Measurements from ENCODE around the gene ARID3C.
A peak's percentile ranks its signal among the peaks of the same experiment; 100 is the strongest.

Gene ARID3C, protein sequence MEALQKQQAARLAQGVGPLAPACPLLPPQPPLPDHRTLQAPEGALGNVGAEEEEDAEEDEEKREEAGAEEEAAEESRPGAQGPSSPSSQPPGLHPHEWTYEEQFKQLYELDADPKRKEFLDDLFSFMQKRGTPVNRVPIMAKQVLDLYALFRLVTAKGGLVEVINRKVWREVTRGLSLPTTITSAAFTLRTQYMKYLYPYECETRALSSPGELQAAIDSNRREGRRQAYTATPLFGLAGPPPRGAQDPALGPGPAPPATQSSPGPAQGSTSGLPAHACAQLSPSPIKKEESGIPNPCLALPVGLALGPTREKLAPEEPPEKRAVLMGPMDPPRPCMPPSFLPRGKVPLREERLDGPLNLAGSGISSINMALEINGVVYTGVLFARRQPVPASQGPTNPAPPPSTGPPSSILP

DNA sequence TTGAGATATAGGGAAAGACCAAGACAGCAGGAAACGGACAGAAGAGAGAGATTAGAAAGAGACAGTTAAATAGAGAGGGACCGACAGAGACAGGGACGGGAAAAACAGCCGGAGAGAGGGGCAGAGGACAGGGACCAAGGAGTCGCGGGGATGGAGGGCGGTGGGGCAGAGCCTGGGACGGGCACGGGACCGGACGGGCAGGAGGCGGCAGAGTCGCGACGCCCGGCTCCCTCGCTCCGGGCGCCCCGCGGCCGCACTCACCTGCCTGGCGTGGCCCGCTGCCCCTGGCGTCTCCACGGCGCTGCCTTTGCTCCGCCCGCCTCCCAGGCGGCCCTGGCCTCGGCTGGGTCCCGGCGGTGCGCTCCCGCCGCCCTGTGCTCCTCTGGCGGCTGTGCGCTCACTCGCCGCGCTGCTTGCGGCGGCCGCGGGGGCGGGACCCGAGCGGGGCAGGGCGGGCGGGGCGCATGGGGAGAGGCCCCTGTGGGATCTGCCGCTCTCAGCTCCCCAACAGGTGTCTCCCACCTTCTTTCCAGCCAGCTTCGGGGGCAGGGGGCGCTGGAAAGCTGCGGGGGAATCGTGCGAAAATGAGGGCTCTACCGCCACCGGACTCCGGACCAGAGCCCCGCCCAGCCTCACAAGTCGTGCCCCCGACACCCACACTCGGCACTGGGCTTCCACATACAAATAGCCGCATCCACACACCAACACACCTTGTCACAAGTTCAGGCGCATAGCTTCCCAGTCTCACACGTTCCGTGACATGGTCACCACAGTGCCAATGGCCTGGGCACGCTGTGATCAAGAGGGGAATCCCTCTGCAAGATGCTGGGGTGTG is at the start of gene ARID3C:
Gene ARID3C, minus strand, starts transcription at position 411 of the 835 bp plus-strand sequence. CDS start 1,052 bp downstream, outside the sequence.
- no peak for DNase-seq (ENCODE audit: low read depth in 2 of 2)

GRCh38 chr9:34675869-34676268 is 47.0 kb upstream of the ARID3C start:
- DNase-seq (ENCODE audit: low read depth in 2 of 2) = no peak

DNA sequence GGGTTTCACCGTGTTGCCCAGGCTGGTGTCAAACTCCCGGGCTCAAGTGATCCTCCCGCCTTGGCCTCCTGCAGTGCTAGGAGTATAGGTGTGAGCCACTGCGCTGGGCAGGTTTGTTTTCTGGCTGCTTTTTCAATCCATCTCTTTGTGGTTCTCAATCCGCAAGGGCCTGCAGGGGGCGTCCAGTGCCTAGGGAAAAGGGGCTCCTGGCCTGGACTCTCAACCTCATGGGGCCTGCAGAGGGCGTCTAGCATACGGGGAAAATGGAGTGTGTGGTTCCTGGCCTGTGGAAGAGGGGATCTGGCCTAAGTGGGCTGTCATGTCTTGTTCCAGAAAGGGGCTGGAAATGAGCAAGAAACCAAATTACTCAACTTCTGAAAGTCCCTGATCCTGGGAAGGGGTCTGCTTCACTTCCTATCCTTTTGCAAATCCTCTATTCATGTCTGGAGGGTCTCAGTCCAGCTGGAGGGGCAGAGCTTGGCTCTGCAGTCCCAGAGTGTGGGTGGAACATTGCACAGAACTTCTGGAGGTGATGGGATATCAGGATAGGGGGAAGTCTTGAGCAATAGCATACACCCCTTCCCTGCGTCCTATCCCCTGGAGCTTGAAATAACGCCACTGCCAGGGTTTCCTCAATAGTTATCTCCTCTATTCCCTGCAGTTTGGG is 46.3 kb upstream of the ARID3C start:
- DNase-seq (ENCODE audit: low read depth in 2 of 2) = peak; percentile 47 to 55

GRCh38 chr9:34674440-34674839 is 45.6 kb upstream of the ARID3C start:
- no peak for DNase-seq (ENCODE audit: low read depth in 2 of 2)

- no peak for DNase-seq (ENCODE audit: low read depth in 2 of 2)
Measured at GRCh38 chr9:34671307-34671706, 42.4 kb upstream of the ARID3C start.

DNA sequence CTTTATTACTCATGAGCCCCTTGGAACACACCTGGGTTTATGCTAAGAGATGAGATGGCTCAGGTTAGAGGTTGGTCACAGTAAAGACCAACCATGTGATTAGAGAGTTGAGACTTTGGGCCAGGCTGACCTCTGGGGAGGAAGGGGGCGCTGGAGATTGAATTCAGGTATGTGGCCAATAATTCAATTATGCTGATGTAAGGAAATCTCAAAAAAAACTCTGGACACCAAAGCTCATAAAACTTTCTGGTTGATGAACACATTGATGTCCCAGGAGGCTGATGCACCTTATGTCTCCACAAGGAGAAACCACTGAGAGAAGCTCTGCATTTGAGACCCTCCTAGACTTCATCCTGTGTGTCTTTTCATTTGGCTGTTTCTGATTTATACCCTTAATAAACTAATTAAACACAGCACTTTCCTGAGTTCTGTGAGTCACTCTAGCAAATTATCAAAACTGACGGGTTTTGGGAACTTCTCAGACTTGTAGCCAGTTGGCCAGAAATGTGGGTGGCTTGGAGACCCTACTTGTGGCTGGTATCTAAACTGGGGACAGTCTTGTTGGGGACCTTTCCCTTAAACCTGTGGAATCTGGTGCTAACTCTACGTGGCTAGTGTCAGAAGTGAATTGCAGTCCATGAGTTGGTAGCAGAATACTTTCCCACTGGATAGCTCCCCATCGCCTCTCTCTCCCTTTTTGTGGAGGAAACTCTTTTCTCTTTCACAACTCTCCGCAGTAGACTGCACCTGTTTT is 41.1 kb upstream of the ARID3C start:
- DNase-seq (ENCODE audit: low read depth in 2 of 2) = no peak

DNA sequence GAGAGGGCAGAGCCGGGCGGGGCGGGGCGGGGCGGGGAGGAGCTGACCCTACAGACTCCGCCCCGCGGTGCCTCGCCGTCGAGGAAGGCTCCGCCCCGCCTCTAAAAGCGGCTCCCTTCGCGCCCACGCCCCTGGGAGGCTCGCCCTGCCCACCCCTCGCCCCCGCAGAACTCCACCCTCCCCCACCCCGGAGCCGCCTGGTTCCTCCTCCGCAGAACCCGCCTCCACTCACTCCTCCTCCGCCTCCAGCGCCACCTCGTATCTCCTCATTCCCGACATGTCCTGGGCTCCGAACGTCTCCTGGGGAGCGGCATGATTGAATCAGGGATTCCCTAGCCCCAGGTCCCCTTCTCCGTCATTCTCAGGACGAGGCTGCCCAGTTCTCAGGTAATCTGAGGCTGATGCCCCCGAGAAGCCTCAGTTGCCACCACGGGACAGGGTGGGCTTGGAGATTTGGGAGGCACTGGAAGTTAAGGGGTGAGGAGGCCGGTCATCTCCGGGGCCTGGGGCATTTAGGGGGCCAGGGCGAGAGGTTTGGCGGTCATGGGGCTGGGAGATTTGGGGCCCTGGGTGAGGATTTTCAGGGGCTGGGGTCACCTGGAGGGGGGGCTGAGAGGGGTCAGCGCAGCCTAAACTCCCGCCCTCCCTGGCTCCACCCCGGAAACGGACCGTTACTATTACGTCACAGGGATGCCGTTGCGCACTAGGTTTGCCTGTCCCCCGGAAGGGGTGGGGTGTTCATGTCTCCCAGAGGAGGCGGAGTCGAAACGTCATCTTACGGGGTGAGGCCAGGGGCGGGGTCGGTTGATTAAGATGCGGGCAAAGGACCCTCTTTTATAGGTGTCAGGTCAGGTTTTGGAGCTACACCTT is 36.8 kb upstream of the ARID3C start:
- peak; percentile 75 to 80 for DNase-seq (ENCODE audit: low read depth in 2 of 2)

DNA sequence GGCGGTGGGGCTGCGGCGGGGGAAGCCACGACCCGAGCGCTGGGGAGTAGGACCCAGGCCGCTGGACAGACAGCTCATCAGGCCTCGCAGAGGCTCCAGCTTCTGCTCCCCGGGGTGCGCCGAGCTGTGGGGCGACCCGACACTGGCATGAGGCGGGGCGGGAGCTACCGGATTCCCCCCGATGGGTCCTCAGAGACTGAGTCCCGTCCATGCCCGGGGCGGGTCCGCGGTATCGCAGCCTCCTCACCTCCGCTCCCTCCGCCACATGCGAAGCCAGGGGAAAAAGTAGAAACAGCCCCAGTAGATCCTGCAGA is 36.2 kb upstream of the ARID3C start:
- DNase-seq (ENCODE audit: low read depth in 2 of 2) = no peak

DNA sequence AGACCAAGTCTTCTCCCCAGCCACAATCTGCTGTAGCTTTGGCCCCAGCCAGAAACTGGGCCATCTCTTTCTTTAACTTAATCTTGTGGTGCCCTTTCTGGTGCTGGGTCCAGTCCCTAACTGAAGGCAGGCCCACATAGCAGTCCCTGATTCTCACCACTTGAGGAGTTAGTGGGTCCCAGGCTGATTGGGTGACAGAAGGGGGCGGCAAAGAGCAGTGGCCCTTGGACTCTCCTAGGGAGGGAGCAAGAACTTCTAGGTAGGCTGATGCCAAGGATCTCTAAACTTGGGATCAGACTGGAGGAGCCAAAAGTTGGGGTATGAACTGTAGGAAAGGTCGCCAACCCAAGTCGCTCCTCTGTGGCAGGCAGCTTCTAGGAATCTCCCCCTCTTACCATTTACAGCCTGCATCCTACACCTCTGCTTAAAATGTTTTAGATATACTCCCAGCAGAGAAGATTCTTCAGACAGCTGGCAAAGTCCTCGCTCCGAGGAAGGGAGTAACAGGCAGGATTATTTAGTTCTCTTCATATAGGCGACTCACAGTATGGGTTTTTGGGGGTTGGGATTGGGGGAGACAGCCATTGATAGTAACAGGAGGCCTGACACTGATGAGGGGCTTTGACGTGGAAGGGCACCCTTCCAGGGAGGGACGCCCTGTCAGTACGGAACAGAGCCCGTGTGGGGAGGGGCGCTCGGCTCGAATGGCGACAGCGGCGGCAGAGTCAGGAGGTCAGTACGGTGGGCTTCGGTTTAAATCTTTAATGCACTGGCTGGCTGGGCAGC is 35.6 kb upstream of the ARID3C start:
- DNase-seq (ENCODE audit: low read depth in 2 of 2) = peak; percentile 52 to 77

GRCh38 chr9:34663303-34663605 is 34.4 kb upstream of the ARID3C start:
- DNase-seq (ENCODE audit: low read depth in 2 of 2) = no peak

DNA sequence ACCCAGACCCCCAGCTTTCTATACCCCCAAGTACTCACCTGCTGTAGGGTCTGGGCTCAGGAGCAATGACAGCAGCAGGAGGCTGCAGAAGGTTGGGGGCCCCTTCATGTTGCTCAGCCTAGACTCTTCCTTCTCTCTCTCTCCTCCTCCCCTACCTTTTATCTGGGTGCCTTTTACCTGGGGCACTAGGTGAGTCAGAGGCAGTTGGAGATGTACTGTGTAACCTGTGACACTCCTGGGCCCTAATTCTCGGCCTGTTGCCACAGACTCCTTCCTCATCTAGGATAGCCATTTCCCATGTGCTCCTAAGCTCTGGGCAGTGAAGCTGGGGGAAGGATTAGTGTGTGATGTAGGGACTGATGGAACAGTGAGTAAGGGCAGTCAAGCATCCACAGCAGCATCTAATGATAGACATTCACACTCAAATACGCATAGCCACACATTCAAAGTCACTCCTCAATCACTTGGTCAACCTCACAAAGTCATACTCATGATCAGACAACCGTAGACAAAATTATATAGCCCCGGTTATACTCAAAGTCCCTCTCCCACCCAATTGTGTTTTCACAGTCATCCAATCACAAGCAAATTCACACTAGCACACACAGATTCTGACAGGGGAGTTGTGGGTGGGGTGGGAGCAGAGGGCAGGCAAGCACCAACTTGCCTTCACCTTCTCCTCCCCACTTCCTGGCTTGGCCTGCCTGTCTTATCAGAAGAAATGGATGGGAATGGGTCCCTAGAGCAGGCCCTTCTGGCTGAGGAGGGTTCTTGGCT is 33.8 kb upstream of the ARID3C start, which contains the start of gene CCL27:
Gene CCL27, minus strand, starts transcription at position 132 of the 777 bp plus-strand sequence. Its CDS starts 24 bp downstream, at position 108.
- no peak for DNase-seq (ENCODE audit: low read depth in 2 of 2)

GRCh38 chr9:34659592-34660253 is 30.9 kb upstream of the ARID3C start:
- DNase-seq (ENCODE audit: low read depth in 2 of 2) = no peak

GRCh38 chr9:34658461-34658860 is 29.6 kb upstream of the ARID3C start:
- no peak for DNase-seq (ENCODE audit: low read depth in 2 of 2)

DNA sequence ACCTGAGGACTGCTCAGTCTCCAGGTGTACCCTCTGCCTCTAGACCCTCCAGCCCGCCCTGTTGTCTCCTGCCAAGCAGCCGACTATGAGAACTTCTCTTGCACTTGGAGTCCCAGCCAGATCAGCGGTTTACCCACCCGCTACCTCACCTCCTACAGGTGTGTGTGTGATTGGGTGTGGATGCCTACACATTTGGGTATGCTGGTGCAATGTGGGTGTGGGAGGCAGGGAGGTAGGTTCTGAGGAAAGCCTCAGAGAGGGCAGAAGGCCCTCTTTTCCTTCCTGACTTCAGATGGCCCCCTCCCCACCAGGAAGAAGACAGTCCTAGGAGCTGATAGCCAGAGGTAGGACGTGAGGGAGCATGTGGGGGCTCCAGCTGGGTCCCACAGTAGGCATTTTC is 28.1 kb upstream of the ARID3C start:
- no peak for DNase-seq (ENCODE audit: low read depth in 2 of 2)

- no peak for DNase-seq (ENCODE audit: low read depth in 2 of 2)
Measured at GRCh38 chr9:34655394-34655793, 26.5 kb upstream of the ARID3C start.

DNA sequence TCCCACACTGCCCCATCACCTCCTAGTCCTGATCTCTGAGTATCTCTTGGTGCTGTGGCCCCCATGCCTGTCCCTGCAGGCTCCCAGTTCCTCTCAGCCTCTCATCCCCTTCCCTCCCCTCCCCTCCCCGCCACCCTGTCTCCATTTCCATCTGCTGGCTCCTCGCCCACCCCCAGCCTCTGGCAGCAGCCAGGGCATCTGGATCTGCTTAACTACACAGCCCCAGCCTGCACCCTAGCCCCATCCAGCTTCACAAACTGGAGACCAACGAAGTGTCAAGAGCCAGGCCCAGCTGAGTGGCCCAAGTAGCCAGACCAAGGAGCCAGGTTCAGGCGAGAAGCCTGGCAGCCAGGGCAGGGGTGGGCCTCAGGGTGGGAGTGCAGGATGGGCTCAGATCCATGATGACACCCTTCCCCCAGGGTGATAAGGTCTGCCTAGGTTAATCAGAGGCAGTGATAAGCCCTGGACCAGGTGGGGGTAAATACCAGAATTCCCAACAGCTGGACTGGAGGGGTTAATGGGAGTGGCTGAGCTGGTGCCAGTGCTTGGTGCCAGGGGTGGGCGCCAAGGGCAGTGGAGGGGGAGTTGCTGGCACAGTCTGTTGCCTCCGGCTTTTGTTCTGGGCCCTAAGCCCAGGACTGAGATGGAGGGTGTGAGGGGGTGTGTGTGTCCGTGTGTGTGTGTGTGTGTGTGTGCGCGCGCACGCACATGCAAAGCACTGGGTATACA is 25.6 kb upstream of the ARID3C start:
- no peak for DNase-seq (ENCODE audit: low read depth in 2 of 2)

- no peak for DNase-seq (ENCODE audit: low read depth in 2 of 2)
Measured at GRCh38 chr9:34653151-34654072, 24.5 kb upstream of the ARID3C start.
